ENCODE measurements around the gene AATF.

GRCh38 chr17:36901506-36901905 lies 47.2 kb upstream of the AATF start:
- TF ChIP-seq CTCF (IDR thresholded peaks at IDR 0.05; ENCODE audit: insufficient read depth, low read length) (no peak), SPI1 (IDR thresholded peaks at IDR 0.05; ENCODE audit: borderline replicate concordance, low read depth) (no peak), GABPA (IDR thresholded peaks at IDR 0.05; ENCODE audit: low read depth) (no peak), POLR2AphosphoS5 (IDR thresholded peaks at IDR 0.05; ENCODE audit: low read depth) (no peak)

All from HL-60 (cell line).